ENCODE data around the gene STAB2. TPM values are rescaled to one million over a fixed set of nuclear protein-coding genes. Genes with fewer than 3 reads are reported as not detected.

Gene STAB2
- total RNA-seq, 1 donor from 2014 or later: not detected

- no peaks in the 10 kb centered on the region for H3K4me1 Mint-ChIP-seq (ENCODE audit: unreplicated experiment)
- no peaks in the 10 kb centered on the region for H3K9me3 Mint-ChIP-seq (ENCODE audit: unreplicated experiment)
- H3K4me3 Mint-ChIP-seq (ENCODE audit: unreplicated experiment): no peak overlapping the region
- H3K27ac Mint-ChIP-seq (ENCODE audit: unreplicated experiment): no peak overlapping the region
- no peak for TF ChIP-seq CTCF (IDR thresholded peaks at IDR 0.05)
- H3K27me3 Mint-ChIP-seq (ENCODE audit: unreplicated experiment): peaks cover 2% of the 10 kb centered on the region
- H3K36me3 Mint-ChIP-seq (ENCODE audit: unreplicated experiment): no peaks in the 10 kb centered on the region
- no peak for DNase-seq (ENCODE audit: extremely low spot score, unreplicated experiment)
These were observed 164.1 kb downstream of the STAB2 start for GRCh38 chr12:103751171-103751570.

GRCh38 chr12:103751600-103751999 is 164.5 kb downstream of the STAB2 start:
- Mint-ChIP-seq H3K27me3 (ENCODE audit: unreplicated experiment) (peaks cover 2% of the 10 kb centered on the region), H3K27ac (ENCODE audit: unreplicated experiment) (no peak overlapping the region), H3K9me3 (ENCODE audit: unreplicated experiment) (no peaks in the 10 kb centered on the region), H3K4me1 (ENCODE audit: unreplicated experiment) (no peaks in the 10 kb centered on the region), H3K4me3 (ENCODE audit: unreplicated experiment) (no peak overlapping the region), H3K36me3 (ENCODE audit: unreplicated experiment) (no peaks in the 10 kb centered on the region)
- no peak for DNase-seq (ENCODE audit: extremely low spot score, unreplicated experiment)
- TF ChIP-seq CTCF (IDR thresholded peaks at IDR 0.05): no peak

GRCh38 chr12:103755425-103755824 is 168.4 kb downstream of the STAB2 start:
- Mint-ChIP-seq H3K4me1 (ENCODE audit: unreplicated experiment) (no peaks in the 10 kb centered on the region), H3K4me3 (ENCODE audit: unreplicated experiment) (no peak overlapping the region), H3K9me3 (ENCODE audit: unreplicated experiment) (no peaks in the 10 kb centered on the region), H3K27me3 (ENCODE audit: unreplicated experiment) (peaks cover 2% of the 10 kb centered on the region), H3K27ac (ENCODE audit: unreplicated experiment) (no peak overlapping the region), H3K36me3 (ENCODE audit: unreplicated experiment) (peaks cover 1% of the 10 kb centered on the region)
- TF ChIP-seq CTCF (IDR thresholded peaks at IDR 0.05): no peak
- no peak for DNase-seq (ENCODE audit: extremely low spot score, unreplicated experiment)

GRCh38 chr12:103756443-103756842 is 169.4 kb downstream of the STAB2 start:
- Mint-ChIP-seq H3K27ac (ENCODE audit: unreplicated experiment) (no peak overlapping the region), H3K9me3 (ENCODE audit: unreplicated experiment) (no peaks in the 10 kb centered on the region), H3K27me3 (ENCODE audit: unreplicated experiment) (no peaks in the 10 kb centered on the region), H3K4me3 (ENCODE audit: unreplicated experiment) (no peak overlapping the region), H3K4me1 (ENCODE audit: unreplicated experiment) (no peaks in the 10 kb centered on the region), H3K36me3 (ENCODE audit: unreplicated experiment) (peaks cover 2% of the 10 kb centered on the region)
- no peak for DNase-seq (ENCODE audit: extremely low spot score, unreplicated experiment)
- TF ChIP-seq CTCF (IDR thresholded peaks at IDR 0.05): no peak

GRCh38 chr12:103757248-103757647 is 170.2 kb downstream of the STAB2 start:
- DNase-seq (ENCODE audit: extremely low spot score, unreplicated experiment): no peak
- peaks cover 2% of the 10 kb centered on the region for H3K36me3 Mint-ChIP-seq (ENCODE audit: unreplicated experiment)
- H3K9me3 Mint-ChIP-seq (ENCODE audit: unreplicated experiment): no peaks in the 10 kb centered on the region
- no peak for TF ChIP-seq CTCF (IDR thresholded peaks at IDR 0.05)
- no peak overlapping the region for H3K4me3 Mint-ChIP-seq (ENCODE audit: unreplicated experiment)
- H3K27me3 Mint-ChIP-seq (ENCODE audit: unreplicated experiment): no peaks in the 10 kb centered on the region
- no peaks in the 10 kb centered on the region for H3K4me1 Mint-ChIP-seq (ENCODE audit: unreplicated experiment)
- H3K27ac Mint-ChIP-seq (ENCODE audit: unreplicated experiment): no peak overlapping the region
